Left ventricle myocardium inferior (tissue), 1 donor: Measurements from ENCODE around the gene MGMT. TPM values are rescaled to one million over a fixed set of nuclear protein-coding genes. Genes with fewer than 3 reads are reported as not detected.

Source experiments
- DNase-seq: peaks from one replicate; pipeline ENCODE4 v3.0.0-alpha.2; 2020
- H3K27ac ChIP-seq: fragments of 200-600 bp; replicated peaks from 2 replicates; pipeline ENCODE4 v1.8.0; 2021
- H3K27me3 ChIP-seq: fragments of 200-600 bp; 2 replicates; pipeline ENCODE4 v1.8.0; 2021; ENCODE audit warnings: low read depth
- H3K36me3 ChIP-seq: fragments of 200-600 bp; 2 replicates; pipeline ENCODE4 v1.8.0; 2021
- H3K4me1 ChIP-seq: fragments of 200-600 bp; 2 replicates; pipeline ENCODE4 v1.8.0; 2021
- H3K4me3 ChIP-seq: fragments of 200-600 bp; 2 replicates; pipeline ENCODE4 v1.8.0; 2021; ENCODE audit warnings: mild to moderate bottlenecking, moderate library complexity
- H3K9me3 ChIP-seq: fragments of 200-600 bp; replicated peaks from 2 replicates; pipeline ENCODE4 v1.8.0; 2021
- intact Hi-C: fragments of 100-400 bp; cut with micrococcal nuclease; formaldehyde crosslinking; loops from one replicate; pipeline ENCODE4 v1.11.0; 2022
- total RNA-seq: library from RNA; stranded (reverse); fragmentation: NEBNext Ultra II Directional; extraction: Animal tissue kit (Norgen Biotek cat#: 25700); gene quantifications from one replicate; pipeline ENCODE4 v1.2.1, GENCODE V29; 2021
- TF ChIP-seq, protein P1 (sequence below): fragments of 200-600 bp; IDR thresholded peaks from 2 replicates; pipeline ENCODE4 v1.8.0; 2021; ENCODE audit warnings: antibody characterized with exemption, mild to moderate bottlenecking, borderline replicate concordance
- donor health status: DM: no; HTN: yes; CAD: no; lungs with severe emphysema.

The MGMT gene
- total RNA-seq, 1 donor from 2014 or later = 15.4 TPM

DNA sequence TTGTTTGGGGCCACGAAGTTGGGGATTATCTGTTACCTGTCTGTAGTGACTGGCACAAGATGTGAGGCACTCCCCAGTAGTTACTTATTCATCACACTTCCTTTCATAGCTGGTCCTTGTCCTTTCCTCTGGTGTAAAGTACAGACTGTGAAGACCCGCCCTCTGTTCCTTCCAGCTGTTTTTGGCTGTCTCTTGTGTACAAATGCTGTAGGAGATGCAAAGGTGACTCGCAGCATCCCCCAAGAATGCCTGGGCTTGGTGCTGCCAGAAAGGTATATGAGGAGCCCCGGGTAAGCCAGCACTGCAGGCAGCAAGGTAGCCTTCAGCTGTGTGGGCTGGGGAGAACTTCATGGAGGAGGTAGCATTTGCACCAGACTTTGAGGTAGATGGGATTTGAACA is 260.5 kb downstream of the MGMT start:
- TF ChIP-seq, protein P1, sequence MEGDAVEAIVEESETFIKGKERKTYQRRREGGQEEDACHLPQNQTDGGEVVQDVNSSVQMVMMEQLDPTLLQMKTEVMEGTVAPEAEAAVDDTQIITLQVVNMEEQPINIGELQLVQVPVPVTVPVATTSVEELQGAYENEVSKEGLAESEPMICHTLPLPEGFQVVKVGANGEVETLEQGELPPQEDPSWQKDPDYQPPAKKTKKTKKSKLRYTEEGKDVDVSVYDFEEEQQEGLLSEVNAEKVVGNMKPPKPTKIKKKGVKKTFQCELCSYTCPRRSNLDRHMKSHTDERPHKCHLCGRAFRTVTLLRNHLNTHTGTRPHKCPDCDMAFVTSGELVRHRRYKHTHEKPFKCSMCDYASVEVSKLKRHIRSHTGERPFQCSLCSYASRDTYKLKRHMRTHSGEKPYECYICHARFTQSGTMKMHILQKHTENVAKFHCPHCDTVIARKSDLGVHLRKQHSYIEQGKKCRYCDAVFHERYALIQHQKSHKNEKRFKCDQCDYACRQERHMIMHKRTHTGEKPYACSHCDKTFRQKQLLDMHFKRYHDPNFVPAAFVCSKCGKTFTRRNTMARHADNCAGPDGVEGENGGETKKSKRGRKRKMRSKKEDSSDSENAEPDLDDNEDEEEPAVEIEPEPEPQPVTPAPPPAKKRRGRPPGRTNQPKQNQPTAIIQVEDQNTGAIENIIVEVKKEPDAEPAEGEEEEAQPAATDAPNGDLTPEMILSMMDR = no peak
- H3K27me3 ChIP-seq = no peaks in the 10 kb centered on the region
- no peaks in the 10 kb centered on the region for H3K4me1 ChIP-seq
- peaks cover 20% of the 10 kb centered on the region for H3K9me3 ChIP-seq
- intact Hi-C loops = no loop called here
- H3K4me3 ChIP-seq = no peak overlapping the region
- no peak for DNase-seq
- H3K27ac ChIP-seq = no peak overlapping the region
- H3K36me3 ChIP-seq = peaks cover 18% of the 10 kb centered on the region

DNA sequence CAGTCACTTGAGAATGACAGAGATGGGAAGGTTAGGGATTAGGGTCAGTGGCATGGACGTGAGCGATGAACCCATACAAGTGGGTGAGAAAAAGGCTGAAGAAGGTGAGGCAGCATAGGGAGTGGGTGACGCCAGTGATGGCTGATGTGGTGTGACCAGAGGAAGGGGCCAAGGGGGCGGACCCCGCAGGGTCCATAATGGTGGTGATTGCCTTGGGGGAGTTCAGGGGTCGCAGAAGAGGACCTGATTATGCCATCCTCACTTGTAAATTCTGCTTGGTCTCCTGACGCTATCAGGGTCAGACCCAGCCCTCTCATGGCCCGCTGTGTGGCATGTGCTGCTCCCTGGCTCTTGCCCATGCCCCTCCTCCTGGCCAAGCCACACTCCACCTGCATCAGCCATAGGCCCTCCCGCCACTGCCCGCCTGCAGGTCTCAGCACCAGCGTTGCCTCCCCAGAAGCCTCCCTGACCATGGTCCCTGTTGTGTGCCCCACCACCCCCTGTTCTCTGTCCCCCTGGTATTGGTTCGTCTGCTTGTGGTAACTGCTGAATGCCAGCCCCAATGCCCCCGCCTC is 261.3 kb downstream of the MGMT start:
- H3K27ac ChIP-seq = no peak overlapping the region
- no peak overlapping the region for H3K4me3 ChIP-seq
- peaks cover 20% of the 10 kb centered on the region for H3K9me3 ChIP-seq
- intact Hi-C loops = no loop called here
- H3K36me3 ChIP-seq = peaks cover 18% of the 10 kb centered on the region
- DNase-seq = no peak
- H3K4me1 ChIP-seq = no peaks in the 10 kb centered on the region
- TF ChIP-seq, protein P1 = no peak
- no peaks in the 10 kb centered on the region for H3K27me3 ChIP-seq

DNA sequence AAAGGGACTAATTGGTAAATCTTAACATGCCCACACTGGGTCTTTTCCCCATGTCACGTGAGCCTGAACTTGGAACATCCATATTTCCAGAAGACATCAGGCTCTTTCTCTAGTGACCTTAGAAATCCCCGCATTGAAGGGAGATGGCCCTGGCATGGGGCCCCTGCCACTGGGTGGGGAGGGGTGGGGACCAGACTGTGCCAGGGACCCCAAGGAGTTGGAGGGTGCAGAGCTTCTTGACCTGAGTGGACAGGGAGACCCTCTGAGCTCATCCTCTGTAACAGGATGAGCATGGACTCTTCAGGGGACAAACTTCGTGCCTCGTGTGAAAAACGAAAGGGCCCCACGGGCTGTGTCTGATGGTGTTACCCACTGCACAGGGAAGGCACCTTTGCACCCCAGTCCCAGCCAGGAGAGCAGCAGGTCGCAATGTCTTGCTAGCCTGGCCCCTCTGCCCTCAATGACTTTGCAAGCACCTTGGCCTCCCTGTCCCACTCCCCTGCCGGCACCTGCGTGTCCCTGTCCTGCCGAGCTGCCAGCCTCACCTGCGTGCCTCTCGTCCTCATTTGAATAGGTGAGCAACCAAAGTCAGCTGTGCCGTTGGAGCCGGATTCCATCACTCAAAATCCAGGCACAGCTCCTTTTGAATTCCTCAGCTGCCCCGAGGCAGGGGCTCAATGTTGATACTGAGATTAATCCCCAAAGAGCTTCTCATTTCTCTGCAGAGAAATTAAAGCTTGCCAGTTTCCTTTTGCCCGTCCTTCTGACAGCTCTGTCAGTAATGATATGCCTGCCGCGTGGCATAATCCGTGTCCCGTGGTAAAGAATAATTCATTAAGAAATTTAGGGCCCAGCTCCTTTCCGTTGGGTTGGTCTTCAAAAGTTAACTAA is 262.1 kb downstream of the MGMT start:
- DNase-seq = no peak
- H3K36me3 ChIP-seq = peaks cover 18% of the 10 kb centered on the region
- intact Hi-C loops = no loop called here
- TF ChIP-seq, protein P1 = no peak
- no peak overlapping the region for H3K4me3 ChIP-seq
- no peak overlapping the region for H3K27ac ChIP-seq
- no peaks in the 10 kb centered on the region for H3K27me3 ChIP-seq
- no peaks in the 10 kb centered on the region for H3K4me1 ChIP-seq
- H3K9me3 ChIP-seq = peaks cover 20% of the 10 kb centered on the region

DNA sequence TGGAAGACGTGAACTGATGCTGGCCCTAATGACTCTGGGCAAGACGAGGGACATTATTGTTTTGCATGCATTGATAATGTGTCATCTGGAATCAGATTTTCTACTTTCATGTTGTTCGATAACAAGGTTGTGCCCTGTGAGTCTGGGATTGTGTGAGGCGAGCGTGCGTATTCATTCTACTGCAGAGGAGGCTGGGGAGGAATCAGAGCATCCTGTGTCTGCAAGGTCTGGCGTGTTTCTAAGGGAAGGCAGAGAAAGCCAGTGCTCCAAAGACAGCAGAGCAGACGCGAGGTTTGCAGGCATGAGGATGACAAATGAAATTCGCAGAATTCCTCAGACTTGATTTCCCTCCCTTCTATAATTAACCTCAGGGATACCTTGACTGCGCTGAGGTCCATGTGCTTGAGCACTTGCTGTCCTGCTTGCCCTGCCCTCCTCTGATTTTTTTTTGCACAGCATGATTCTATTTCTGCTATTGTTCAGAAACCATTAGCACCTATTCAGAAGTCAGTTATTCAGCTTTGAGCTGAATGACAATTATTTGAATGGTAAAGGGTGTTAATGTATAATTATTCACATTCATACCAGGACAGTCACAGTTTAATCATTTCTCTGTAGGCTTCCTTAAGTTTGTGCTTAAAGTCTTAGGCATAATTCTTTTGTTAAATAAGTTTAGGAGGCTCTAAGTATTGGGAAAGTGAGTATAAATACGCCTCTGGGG is 263.4 kb downstream of the MGMT start:
- TF ChIP-seq, protein P1 = no peak
- intact Hi-C loops = no loop called here

DNA sequence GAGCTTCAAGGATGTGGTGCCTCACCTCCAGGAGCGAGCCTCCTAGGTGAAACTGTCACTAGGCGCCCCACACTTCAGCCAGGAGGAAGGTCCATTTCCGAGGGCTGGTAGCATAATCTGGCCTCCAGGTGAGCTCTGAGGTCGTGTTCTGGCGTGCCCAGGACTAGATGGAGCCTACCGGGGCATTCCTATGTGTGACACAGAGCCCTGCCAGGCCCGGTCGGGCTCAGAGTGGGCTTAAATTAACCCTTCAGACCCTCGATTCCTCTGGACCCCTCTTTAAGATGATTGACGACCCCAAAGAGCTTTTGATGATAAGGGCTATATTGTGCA is 263.9 kb downstream of the MGMT start:
- Histone ChIP-seq H3K4me1 (no peaks in the 10 kb centered on the region), H3K9me3 (peaks cover 20% of the 10 kb centered on the region), H3K4me3 (no peak overlapping the region), H3K36me3 (peaks cover 8% of the 10 kb centered on the region), H3K27ac (no peak overlapping the region), H3K27me3 (no peaks in the 10 kb centered on the region)
- no peak for DNase-seq
- TF ChIP-seq, protein P1 = no peak
- intact Hi-C loops = no loop called here

More for the DNA sequence above, 263.4 kb downstream of the MGMT start:
- DNase-seq = no peak
- no peaks in the 10 kb centered on the region for H3K4me1 ChIP-seq
- H3K36me3 ChIP-seq = peaks cover 12% of the 10 kb centered on the region
- no peak overlapping the region for H3K4me3 ChIP-seq
- peaks cover 20% of the 10 kb centered on the region for H3K9me3 ChIP-seq
- H3K27me3 ChIP-seq = no peaks in the 10 kb centered on the region
- no peak overlapping the region for H3K27ac ChIP-seq
